ENCODE data around the gene ISCU.
"Not testable (repeated sequence)": the region's sequence is repeated elsewhere in the genome, so short reads cannot be mapped to it uniquely, and the experiment has no call there.

The ISCU gene

GRCh38 chr12:108589028-108589839 lies 26.8 kb downstream of the ISCU start:
- no peak for DNase-seq (ENCODE audit: low read depth in 2 of 2)

- no peak for DNase-seq (ENCODE audit: low read depth in 2 of 2)
These were observed 27.4 kb downstream of the ISCU start for GRCh38 chr12:108589840-108590229.

GRCh38 chr12:108590463-108590862 lies 28.1 kb downstream of the ISCU start:
- DNase-seq (ENCODE audit: low read depth in 2 of 2) = not testable (repeated sequence)

GRCh38 chr12:108591267-108591980 lies 29.0 kb downstream of the ISCU start:
- DNase-seq (ENCODE audit: low read depth in 2 of 2) = no peak

- DNase-seq (ENCODE audit: low read depth in 2 of 2) = no peak
These were observed 29.9 kb downstream of the ISCU start for GRCh38 chr12:108592033-108592909.

GRCh38 chr12:108594323-108594903 lies 32.0 kb downstream of the ISCU start:
- no peak for DNase-seq (ENCODE audit: low read depth in 2 of 2)

GRCh38 chr12:108594960-108595710 lies 32.7 kb downstream of the ISCU start:
- no peak for DNase-seq (ENCODE audit: low read depth in 2 of 2)

GRCh38 chr12:108595711-108596647 lies 33.6 kb downstream of the ISCU start:
- no peak for DNase-seq (ENCODE audit: low read depth in 2 of 2)

GRCh38 chr12:108596854-108597558 lies 34.6 kb downstream of the ISCU start:
- DNase-seq (ENCODE audit: low read depth in 2 of 2) = no peak

- DNase-seq (ENCODE audit: low read depth in 2 of 2) = no peak
These were observed 35.4 kb downstream of the ISCU start, which contains the start of gene TMEM119 for GRCh38 chr12:108597559-108598471. Gene TMEM119, minus strand, starts transcription at chr12:108598084. Its CDS starts 5,701 bp downstream, at chr12:108592383.

- DNase-seq (ENCODE audit: low read depth in 2 of 2) = no peak
These were observed 36.3 kb downstream of the ISCU start for GRCh38 chr12:108598553-108599250.

- no peak for DNase-seq (ENCODE audit: low read depth in 2 of 2)
These were observed 37.1 kb downstream of the ISCU start for GRCh38 chr12:108599541-108599940.

- DNase-seq (ENCODE audit: low read depth in 2 of 2) = no peak
These were observed 37.7 kb downstream of the ISCU start for GRCh38 chr12:108599948-108600701.

- DNase-seq (ENCODE audit: low read depth in 2 of 2) = no peak
These were observed 38.3 kb downstream of the ISCU start for GRCh38 chr12:108600702-108601007.

- no peak for DNase-seq (ENCODE audit: low read depth in 2 of 2)
These were observed 39.9 kb downstream of the ISCU start for GRCh38 chr12:108602209-108602705.

GRCh38 chr12:108602976-108603704 lies 40.7 kb downstream of the ISCU start:
- no peak for DNase-seq (ENCODE audit: low read depth in 2 of 2)

Data from stimulated activated CD8-positive, alpha-beta memory T cell treated with anti-CD3 and anti-CD28 coated beads, Interleukin-15, amount 100 ng/mL, for 48 hours (primary cell).